Heart right ventricle (tissue), 16 donors: Measurements from ENCODE around the gene TBL1XR1. TPM values are rescaled to one million over a fixed set of nuclear protein-coding genes. Genes with fewer than 3 reads are reported as not detected.

Experiments used
- ATAC-seq, 8 donors: fragments of 200-7000 bp; cut with Tn5 transposase; one replicate each; pipeline ENCODE4 v1.9.1; 2020; ENCODE audit warnings: mild to moderate bottlenecking in 8 of 8, moderate library complexity in 8 of 8, moderate number of reproducible peaks in 1 of 8
- DNase-seq, 2 donors: peaks; one replicate each; pipeline ENCODE4 v3.0.0-alpha.2; 2020
- H3K27ac ChIP-seq, 10 donors: fragments of 200-600 bp; sonication (generic) in 2 of 10; one replicate each; pipeline versions ENCODE4 v1.5.0 to v1.8.0; 2020 to 2022; ENCODE audit warnings: mild to moderate bottlenecking in 3 of 10
- H3K27me3 ChIP-seq, 7 donors: fragments of 200-600 bp; one replicate each; pipeline ENCODE4 v1.8.0; 2021 to 2022; ENCODE audit warnings: mild to moderate bottlenecking in 2 of 7
- H3K36me3 ChIP-seq, 9 donors: fragments of 200-600 bp; sonication (generic) in 1 of 9; one replicate each; pipeline versions ENCODE4 v1.5.0 to v1.8.0; 2020 to 2022; ENCODE audit warnings: mild to moderate bottlenecking in 2 of 9
- H3K4me1 ChIP-seq, 9 donors: fragments of 200-600 bp; sonication (generic) in 1 of 9; one replicate each; pipeline versions ENCODE4 v1.5.0 to v1.8.0; 2020 to 2022; ENCODE audit warnings: mild to moderate bottlenecking in 4 of 9
- H3K4me3 ChIP-seq, 10 donors: fragments of 200-600 bp; sonication (generic) in 2 of 10; one replicate each; pipeline versions ENCODE4 v1.5.0 to v1.8.0; 2020 to 2022; ENCODE audit warnings: mild to moderate bottlenecking in 7 of 10, moderate library complexity in 2 of 10
- H3K9me3 ChIP-seq, 11 donors: fragments of 200-600 bp in 10 of 11; sonication (generic) in 2 of 11; one replicate each; pipeline versions ENCODE4 v1.5.0 to v1.8.0; 2013 to 2022; ENCODE audit warnings: mild to moderate bottlenecking in 2 of 11, control low read depth in 1 of 11, moderate library complexity in 1 of 11
- CTCF ChIP-seq, 9 donors: fragments of 200-600 bp; sonication (generic) in 2 of 9; IDR thresholded peaks; one replicate each; pipeline versions ENCODE4 v1.5.0 to v1.8.0; 2021 to 2022; ENCODE audit warnings: antibody characterized with exemption in 9 of 9, mild to moderate bottlenecking in 5 of 9, moderate library complexity in 1 of 9
- WGBS, 2 donors: extraction: QIAGEN DNeasy Blood & Tissue Kit; methylation state at CpG; one replicate each; pipeline ENCODE4 v1.1.7; 2013; ENCODE audit warnings: inconsistent platforms in 1 of 2; 5-methylcytosine and 5-hydroxymethylcytosine counted together
- intact Hi-C, 10 donors: fragments of 100-400 bp; cut with DNase I; formaldehyde crosslinking; loops; one replicate each; pipeline versions ENCODE4 v1.11.1 to v1.14.2; 2022
- polyA plus RNA-seq, 2 donors: library from polyadenylated mRNA; stranded (reverse); fragments of 200-250 nt; gene quantifications; one replicate each; pipeline ENCODE4 v1.2.3, GENCODE V29; 2013
- total RNA-seq, 10 donors: library from RNA; stranded (reverse); fragmentation: NEBNext Ultra II Directional in 3 of 10; extraction: Animal tissue kit (Norgen Biotek cat#: 25700) in 3 of 10; gene quantifications; one replicate each; pipeline versions ENCODE4 v1.2.1 to v1.2.4, GENCODE V29; 2021 to 2023
- donor health status: Arrhythmogenic right ventricular cardiomyopathy.
- donor health status: ischemic (EF 13 %, LVEDD 7.1; RV severe dilation, severe dysfunction).
- donor health status: healthy with polysubstance abuse.
- donor health status: DM: no; HTN: yes; CAD: no.
- donor health status: DM: no; HTN: no; CAD: no.
- donor health status: ischemic (EF 25% LVEDD 6.9; RV normal size, moderate dysfunction).
- donor health status: ischemic (EF 25% LVEDD 5.7; RV mildly dilated, moderate dysfunction).
- donor health status: healthy.
- donor health status: DM: yes; HTN: yes; CAD: no.
- donor health status: Ischemic cardiomyopathy.
- donor health status: ischemic (EF 35%, LVEDD 5.7; RV mildly dilated, moderate dysfunction).
- donor health status: nonischemic (EF 11% LVEDD 7.7; RV severe dilation, severe dysfunction).
- donor health status: DM: yes; HTN: yes; CAD: no.
- donor health status: PGD.
- donor health status: ischemic (EF 29% LVEDD 5.4; RV normal size, mild dysfunction).
- donor health status: nonischemic (EF 23%, LVEDD 6.1; RV moderate dilation, normal function).

The TBL1XR1 gene
- total and polyA plus RNA-seq, 12 donors, result 25.7 to 184 (median 121) TPM

GRCh38 chr3:176969506-176969905 is 227.8 kb downstream of the TBL1XR1 start:
- H3K36me3 ChIP-seq, result no peaks in the 10 kb centered on the region
- 45 to 49% methylated on average over 1 of the region's 1 CpG for WGBS, 2 donors
- ATAC-seq, result no peak
- H3K9me3 ChIP-seq, result no peaks in the 10 kb centered on the region
- no peak overlapping the region for H3K27ac ChIP-seq
- no peak for TF ChIP-seq CTCF (IDR thresholded peaks at IDR 0.05)
- peaks cover 0 to 13% (median 0%) of the 10 kb centered on the region in 9 donors for H3K4me1 ChIP-seq
- intact Hi-C loops, result no loop called here
- no peak for DNase-seq
- no peak overlapping the region for H3K4me3 ChIP-seq
- H3K27me3 ChIP-seq, result no peaks in the 10 kb centered on the region
